DMS79 treated with DMSO at 0.1 percent for 48 hours (cell line): Measurements from ENCODE around the gene CEP152.

Source experiments
- DNase-seq: peaks from one replicate; lab custom pipeline; 2025; lab: John Stamatoyannopoulos, UW

CEP152 gene

DNA sequence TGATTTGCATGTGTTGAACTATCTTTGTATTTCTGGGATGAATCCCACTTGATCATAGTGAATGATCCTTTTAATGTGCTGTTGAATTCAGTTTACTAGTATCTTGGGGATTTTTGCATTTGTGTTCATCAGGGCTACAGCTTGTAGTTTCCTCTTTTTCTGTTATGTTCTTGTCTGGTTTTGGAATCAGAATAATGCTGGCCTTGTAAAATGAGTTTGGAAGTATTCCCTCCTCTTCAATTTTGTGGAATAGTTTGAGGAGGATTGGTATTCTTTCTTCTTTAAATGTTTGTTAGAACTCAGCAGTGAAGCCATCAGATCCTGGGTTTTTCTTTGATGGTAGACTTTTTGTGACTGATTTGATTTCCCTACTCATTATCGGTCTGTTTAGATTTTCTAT lies 102.2 kb downstream of the CEP152 start:
- no peak for DNase-seq

DNA sequence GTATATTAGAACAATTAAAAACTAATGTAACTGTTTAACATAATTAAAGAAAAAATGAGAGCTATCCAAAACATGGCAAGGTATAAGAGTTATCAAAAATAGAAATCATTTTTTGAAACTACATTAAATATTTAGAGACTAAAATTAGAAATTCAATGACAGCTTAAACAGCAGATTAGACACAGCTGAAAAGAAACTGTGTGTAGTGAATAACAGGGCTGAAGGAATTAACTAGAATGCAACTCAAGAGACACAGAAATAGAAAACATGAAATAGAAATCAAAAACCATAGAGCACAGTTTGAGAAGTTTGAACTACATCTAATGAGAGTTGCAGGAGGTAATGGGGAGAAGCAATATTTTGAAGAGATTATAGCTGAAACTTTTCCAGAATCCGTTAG lies 105.5 kb downstream of the CEP152 start:
- no peak for DNase-seq

DNA sequence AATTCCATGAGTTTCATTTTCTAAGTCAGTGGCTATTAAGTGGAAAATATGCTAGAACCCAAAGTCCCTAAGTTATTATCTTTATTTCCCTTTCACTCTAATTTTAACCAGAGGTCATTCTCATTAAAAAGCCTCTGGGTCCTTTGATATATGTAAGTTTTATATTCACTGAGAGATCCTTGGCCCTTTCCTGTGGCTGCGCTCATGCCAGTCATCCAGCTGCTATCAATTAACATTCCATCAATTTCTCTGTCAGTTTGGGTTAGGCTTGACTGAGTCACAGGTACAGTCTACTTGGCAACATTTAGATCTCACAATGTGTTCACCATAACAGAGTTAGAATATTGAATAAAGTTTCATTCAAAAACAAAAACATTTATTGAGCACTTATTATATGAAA lies 107.3 kb downstream of the CEP152 start:
- DNase-seq: no peak

DNA sequence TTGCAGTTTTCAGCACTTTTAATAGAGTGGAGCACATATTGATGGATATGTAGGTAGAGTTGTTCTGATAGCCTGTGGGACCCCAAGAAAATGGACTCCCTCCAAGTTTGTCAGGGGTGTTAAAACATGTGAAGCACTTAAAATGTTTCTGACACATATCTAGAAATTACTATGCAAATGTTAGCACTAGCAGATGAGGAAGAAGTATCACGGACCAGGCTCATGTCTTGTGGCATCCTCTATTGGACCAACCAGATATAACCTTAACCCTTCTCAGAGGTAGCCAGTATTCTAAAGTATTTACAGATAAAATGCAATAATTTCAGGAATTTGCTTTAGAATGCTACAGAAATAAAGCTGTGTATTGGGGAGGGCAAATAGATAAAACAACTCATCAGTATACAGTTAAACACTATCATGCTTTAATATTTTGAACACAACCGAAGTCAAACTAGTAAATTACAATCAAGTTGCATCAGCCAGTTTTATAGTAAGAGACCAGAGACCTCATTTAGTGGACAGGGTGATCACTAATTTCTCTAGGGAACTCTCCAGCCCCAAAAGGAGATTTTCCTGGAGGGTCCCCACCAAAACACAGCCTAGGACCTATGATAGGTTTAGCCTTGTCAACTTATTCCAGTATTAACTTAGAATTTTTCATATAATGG lies 108.2 kb downstream of the CEP152 start:
- DNase-seq: no peak

DNA sequence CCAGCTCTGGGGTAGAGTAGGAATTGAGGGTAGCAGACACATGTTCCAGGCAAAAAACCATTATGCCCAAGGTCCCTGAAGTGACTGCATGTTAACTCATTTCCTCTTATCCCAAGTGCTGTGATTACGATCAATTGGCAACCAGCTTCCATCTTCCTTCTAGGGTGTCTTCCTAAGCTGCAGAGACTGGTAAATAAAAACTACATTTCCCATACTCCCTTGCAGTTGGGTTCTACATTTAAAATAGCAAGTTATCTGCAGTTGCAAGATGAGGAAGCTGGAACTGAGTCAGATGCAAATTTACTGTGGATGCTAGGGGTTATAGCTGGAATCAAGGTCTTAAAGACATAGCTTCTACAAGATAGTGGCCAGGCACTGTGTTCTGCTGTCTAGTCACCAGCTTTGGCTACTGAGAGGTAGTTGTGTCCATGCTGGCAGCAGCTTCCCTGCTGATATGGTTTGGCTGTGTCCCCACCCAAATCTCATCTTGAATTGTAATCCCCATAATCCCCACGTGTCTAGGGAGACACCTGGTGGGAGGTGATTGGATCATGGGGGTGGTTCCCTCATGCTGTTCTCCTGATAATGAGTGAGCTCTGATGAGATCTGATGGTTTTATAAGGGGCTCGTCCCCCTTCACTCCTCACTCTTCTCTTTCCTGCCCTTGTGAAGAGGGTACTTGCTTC lies 114.1 kb downstream of the CEP152 start:
- no peak for DNase-seq

DNA sequence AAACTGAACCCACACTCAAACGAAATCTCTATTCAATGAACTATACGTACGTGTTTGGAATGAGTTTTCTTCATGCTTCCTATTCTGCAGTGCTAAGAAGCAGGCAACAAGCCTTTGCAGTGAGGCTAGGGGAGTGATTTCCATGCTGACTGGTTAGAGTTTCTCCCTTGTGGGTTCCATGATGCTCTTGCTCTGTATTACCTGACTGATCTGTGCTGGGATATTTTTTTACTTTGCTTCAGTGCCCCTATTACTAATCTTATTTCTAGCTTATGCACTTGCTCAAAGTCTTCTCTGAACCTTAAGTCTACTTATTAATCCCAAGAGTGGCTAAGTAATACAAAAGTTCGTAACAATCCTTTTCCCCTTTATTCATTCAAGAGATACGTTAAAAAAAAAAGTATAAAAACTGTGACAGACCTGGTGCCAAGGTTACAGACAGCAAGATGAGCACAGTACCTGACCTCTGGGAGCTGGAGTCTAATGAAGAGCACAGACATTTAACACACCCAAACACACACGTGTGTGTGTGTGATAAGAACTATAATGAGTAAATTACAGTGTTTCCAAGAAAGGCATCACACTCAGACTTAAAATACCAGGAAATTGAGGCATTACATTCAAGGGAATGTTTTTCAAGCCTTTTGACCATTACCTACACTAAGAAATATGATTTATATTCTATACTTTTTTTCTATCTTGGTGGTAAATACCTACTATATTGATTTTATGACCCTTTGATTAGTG lies 114.9 kb downstream of the CEP152 start:
- DNase-seq: no peak

DNA sequence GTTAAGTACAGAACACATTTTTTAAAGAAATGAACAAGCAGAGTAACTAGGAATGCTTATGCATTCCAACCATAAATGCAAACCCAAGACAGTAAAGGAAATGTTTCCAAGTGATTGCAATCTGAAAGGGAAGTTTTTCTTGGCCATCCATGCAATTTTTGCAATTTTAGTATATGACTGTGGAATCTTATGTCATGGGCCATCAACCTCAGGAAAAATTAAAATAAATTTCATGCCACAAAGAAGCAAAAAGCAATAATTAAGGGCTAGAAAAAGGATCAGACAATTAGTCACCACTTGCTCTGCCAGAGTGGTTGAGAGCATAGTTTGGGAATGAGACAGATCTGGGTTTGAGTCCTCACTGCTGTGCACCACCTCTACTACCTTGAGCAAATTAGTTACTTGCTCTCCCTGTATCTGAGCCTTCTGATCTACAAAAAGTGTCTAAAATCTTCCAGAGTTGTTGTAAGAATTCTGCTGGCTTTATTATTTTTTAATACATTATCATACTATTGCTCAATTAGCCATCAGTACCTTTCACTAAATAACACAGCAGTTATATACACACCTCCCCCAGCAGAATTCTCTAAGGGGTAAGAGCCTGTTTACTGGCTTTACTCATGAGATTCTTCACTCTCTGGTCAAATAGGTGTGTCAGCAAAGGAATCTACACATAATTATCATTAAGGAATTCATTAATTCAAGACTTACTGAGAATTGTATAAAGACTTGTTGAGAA lies 115.6 kb downstream of the CEP152 start:
- no peak for DNase-seq

DNA sequence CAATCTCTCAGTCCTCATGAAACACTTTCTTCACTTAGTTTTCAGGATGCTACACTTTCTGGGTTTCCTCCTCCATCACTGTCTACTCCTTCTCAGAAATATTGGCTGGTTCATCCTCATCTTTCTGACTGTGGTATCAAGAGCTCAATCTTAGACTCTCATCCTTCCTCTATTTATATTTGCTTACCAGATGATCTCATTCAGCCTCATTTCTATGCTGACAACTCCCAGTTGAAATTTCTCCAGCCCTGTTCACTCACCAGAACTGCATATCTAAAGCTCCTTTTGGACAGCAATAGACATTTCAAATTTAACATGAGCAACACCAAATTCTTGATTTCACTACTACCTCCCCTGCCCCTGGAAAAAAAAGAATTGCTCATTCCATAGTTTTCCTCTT lies 117.4 kb downstream of the CEP152 start:
- no peak for DNase-seq

DNA sequence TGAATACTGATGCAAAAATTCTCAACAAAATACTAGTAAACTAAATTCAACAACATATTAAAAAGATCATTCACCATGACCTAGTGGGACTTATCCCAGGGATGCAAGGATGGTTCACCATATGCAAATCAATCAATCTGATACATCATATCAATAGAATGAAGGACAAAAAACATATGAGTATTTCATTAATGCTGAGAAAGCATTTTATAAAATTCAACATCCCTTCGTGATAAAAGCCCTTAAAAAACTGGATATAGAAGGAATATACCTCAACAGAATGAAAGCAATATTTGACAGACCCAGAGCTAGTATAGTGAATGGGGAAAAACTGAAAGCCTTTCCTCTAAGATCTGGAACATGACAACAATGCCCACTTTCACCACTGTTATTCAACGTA lies 122.4 kb downstream of the CEP152 start:
- DNase-seq: no peak
